ENCODE measurements around the gene MVP. TPM values are rescaled to one million over a fixed set of nuclear protein-coding genes. Genes with fewer than 3 reads are reported as not detected.
A peak's percentile ranks its signal among the peaks of the same experiment; 100 is the strongest.

Gene MVP
- total RNA-seq, 1 donor from 2014 or later: 111 TPM

- H3K4me1 ChIP-seq: peaks cover 71% of the 10 kb centered on the region
- peak overlapping the region; percentile 96 for H3K27ac ChIP-seq
- TF ChIP-seq POLR2A (IDR thresholded peaks at IDR 0.05) (no peak), CTCF (IDR thresholded peaks at IDR 0.05) (no peak), POLR2AphosphoS5 (IDR thresholded peaks at IDR 0.05; ENCODE audit: insufficient read depth in 1 of 2, low read depth in 1 of 2) (no peak)
- no peak for DNase-seq (ENCODE audit: extremely low spot score in 2 of 2)
- no peaks in the 10 kb centered on the region for H3K27me3 ChIP-seq
- peak overlapping the region; percentile 54 to 57 for H3K4me3 ChIP-seq
- no peaks in the 10 kb centered on the region for H3K9me3 ChIP-seq
- H3K36me3 ChIP-seq: peaks cover 0 to 20% of the 10 kb centered on the region in 2 donors
- intact Hi-C loops (cut with DNase I): loop anchor here (5.0 kb wide), 1 partner anchor 569 kb away; no protein-coding TSS in a partner anchor
These were observed 11.9 kb upstream of the MVP start for GRCh38 chr16:29808219-29808900.

- Histone ChIP-seq H3K9me3 (no peaks in the 10 kb centered on the region), H3K27ac (peak overlapping the region; percentile 96), H3K4me3 (peak overlapping the region in 1 of 2 donors; percentile 57), H3K4me1 (peaks cover 75% of the 10 kb centered on the region), H3K36me3 (peaks cover 0 to 20% of the 10 kb centered on the region in 2 donors), H3K27me3 (no peaks in the 10 kb centered on the region)
- intact Hi-C loops (cut with DNase I): loop anchor here (5.0 kb wide), 1 partner anchor 568 kb away; no protein-coding TSS in a partner anchor
- TF ChIP-seq POLR2A (IDR thresholded peaks at IDR 0.05): no peak
- no peak for TF ChIP-seq CTCF (IDR thresholded peaks at IDR 0.05)
- TF ChIP-seq POLR2AphosphoS5 (IDR thresholded peaks at IDR 0.05; ENCODE audit: insufficient read depth in 1 of 2, low read depth in 1 of 2): no peak
- DNase-seq (ENCODE audit: extremely low spot score in 2 of 2): no peak
These were observed 11.1 kb upstream of the MVP start for GRCh38 chr16:29809031-29809747.

- Histone ChIP-seq H3K4me3 (no peak overlapping the region), H3K9me3 (no peaks in the 10 kb centered on the region), H3K27me3 (no peaks in the 10 kb centered on the region), H3K4me1 (peaks cover 77% of the 10 kb centered on the region), H3K27ac (peak overlapping the region; percentile 96), H3K36me3 (peaks cover 0 to 20% of the 10 kb centered on the region in 2 donors)
- intact Hi-C loops (cut with DNase I): loop anchor here (5.0 kb wide), 3 partner anchors 187 to 567 kb away; partner anchors contain the start of genes ALDOA, HIRIP3 and INO80E
- DNase-seq (ENCODE audit: extremely low spot score in 2 of 2): no peak
- no peak for TF ChIP-seq CTCF (IDR thresholded peaks at IDR 0.05)
- no peak for TF ChIP-seq POLR2A (IDR thresholded peaks at IDR 0.05)
- TF ChIP-seq POLR2AphosphoS5 (IDR thresholded peaks at IDR 0.05; ENCODE audit: insufficient read depth in 1 of 2, low read depth in 1 of 2): no peak
These were observed 10.2 kb upstream of the MVP start for GRCh38 chr16:29809850-29810698.

- DNase-seq (ENCODE audit: extremely low spot score in 2 of 2): no peak
- peaks cover 0 to 20% of the 10 kb centered on the region in 2 donors for H3K36me3 ChIP-seq
- H3K4me3 ChIP-seq: peak overlapping the region; percentile 57 to 74
- peak overlapping the region; percentile 96 for H3K27ac ChIP-seq
- intact Hi-C loops (cut with DNase I): loop anchor here (5.0 kb wide), 2 partner anchors 187 to 257 kb away; partner anchors contain the start of genes ALDOA, HIRIP3 and INO80E
- no peaks in the 10 kb centered on the region for H3K9me3 ChIP-seq
- H3K27me3 ChIP-seq: no peaks in the 10 kb centered on the region
- peaks cover 81% of the 10 kb centered on the region for H3K4me1 ChIP-seq
- TF ChIP-seq CTCF (IDR thresholded peaks at IDR 0.05) (no peak), POLR2A (IDR thresholded peaks at IDR 0.05) (no peak), POLR2AphosphoS5 (IDR thresholded peaks at IDR 0.05; ENCODE audit: insufficient read depth in 1 of 2, low read depth in 1 of 2) (no peak)
These were observed 9.5 kb upstream of the MVP start for GRCh38 chr16:29810699-29811169.
